ENCODE measurements around the gene ZNF618. TPM values are rescaled to one million over a fixed set of nuclear protein-coding genes. Genes with fewer than 3 reads are reported as not detected.

Gene ZNF618
- total RNA-seq, 1 experiment from 2014 or later, result not detected

DNA sequence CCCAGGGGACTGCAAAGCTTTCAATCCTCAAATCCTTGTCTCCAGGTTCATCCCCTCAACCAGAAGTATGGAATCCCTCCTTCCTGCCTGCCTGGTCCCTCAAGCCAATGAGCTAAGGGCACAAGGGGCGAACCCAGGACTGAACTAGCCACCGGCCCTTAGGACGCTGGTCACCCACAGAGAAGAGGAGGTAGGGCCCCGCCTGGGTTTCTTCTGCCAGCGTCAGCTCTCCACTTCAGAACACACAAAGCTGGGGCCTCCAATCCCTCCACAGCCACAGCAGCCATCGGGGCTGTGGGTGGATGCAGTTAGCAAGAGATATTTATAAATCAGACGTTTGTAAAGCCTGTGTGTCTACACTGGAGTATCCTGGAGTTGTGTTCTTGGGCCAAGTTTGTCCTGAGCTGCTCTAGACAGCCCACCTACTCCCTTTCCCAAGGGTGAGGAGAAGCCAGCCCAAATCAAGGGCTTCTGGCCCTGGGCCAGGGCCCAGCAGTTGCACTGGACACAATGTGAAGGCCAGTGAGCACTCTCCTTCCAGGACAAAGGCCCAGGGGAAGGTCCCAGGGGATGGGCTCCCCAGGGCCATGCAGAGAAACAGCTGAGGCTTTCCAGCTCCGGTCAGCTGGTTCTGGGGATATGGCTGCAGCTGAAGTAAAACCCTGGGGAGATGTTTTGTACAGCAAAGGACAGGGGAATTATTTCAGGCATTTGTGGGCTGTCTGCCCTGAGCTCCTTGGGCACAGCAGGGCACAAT, 183.1 kb downstream of the ZNF618 start:
- Histone ChIP-seq H3K9ac (ENCODE audit: low read length) (no peak overlapping the region), H2AFZ (ENCODE audit: low read length) (no peak overlapping the region), H3K4me2 (ENCODE audit: low read depth, low read length, poor library complexity, severe bottlenecking) (no peak overlapping the region), H3K4me1 (ENCODE audit: low read length) (no peaks in the 10 kb centered on the region), H3K27ac (ENCODE audit: low read length) (no peak overlapping the region), H3K4me3 (ENCODE audit: low read length) (no peak overlapping the region), H3K9me3 (ENCODE audit: low read length) (no peaks in the 10 kb centered on the region), H4K20me1 (ENCODE audit: insufficient read depth, low read depth, low read length) (no peaks in the 10 kb centered on the region), H3K79me2 (ENCODE audit: low read length) (no peaks in the 10 kb centered on the region), H3K27me3 (ENCODE audit: low read length) (no peaks in the 10 kb centered on the region), H3K9me2 (replicated peaks; ENCODE audit: insufficient read depth, low read length) (no peaks in the 10 kb centered on the region), H3K36me3 (ENCODE audit: insufficient read depth, low read length) (no peaks in the 10 kb centered on the region)
- DNase-seq, result no peak

- no peaks in the 10 kb centered on the region for H3K4me1 ChIP-seq (ENCODE audit: low read length)
- H3K9me3 ChIP-seq (ENCODE audit: low read length), result no peaks in the 10 kb centered on the region
- no peaks in the 10 kb centered on the region for H4K20me1 ChIP-seq (ENCODE audit: insufficient read depth, low read depth, low read length)
- H3K9ac ChIP-seq (ENCODE audit: low read length), result no peak overlapping the region
- H3K36me3 ChIP-seq (ENCODE audit: insufficient read depth, low read length), result no peaks in the 10 kb centered on the region
- H3K79me2 ChIP-seq (ENCODE audit: low read length), result no peaks in the 10 kb centered on the region
- no peak overlapping the region for H3K27ac ChIP-seq (ENCODE audit: low read length)
- H3K9me2 ChIP-seq (replicated peaks; ENCODE audit: insufficient read depth, low read length), result no peaks in the 10 kb centered on the region
- no peak overlapping the region for H2AFZ ChIP-seq (ENCODE audit: low read length)
- DNase-seq, result no peak
- no peak overlapping the region for H3K4me3 ChIP-seq (ENCODE audit: low read length)
- no peaks in the 10 kb centered on the region for H3K27me3 ChIP-seq (ENCODE audit: low read length)
- H3K4me2 ChIP-seq (ENCODE audit: low read depth, low read length, poor library complexity, severe bottlenecking), result no peak overlapping the region
These were observed 184.0 kb downstream of the ZNF618 start for GRCh38 chr9:114060070-114060469.

GRCh38 chr9:114060711-114061110, 184.6 kb downstream of the ZNF618 start:
- no peaks in the 10 kb centered on the region for H3K36me3 ChIP-seq (ENCODE audit: insufficient read depth, low read length)
- H3K27ac ChIP-seq (ENCODE audit: low read length), result no peak overlapping the region
- H3K79me2 ChIP-seq (ENCODE audit: low read length), result no peaks in the 10 kb centered on the region
- no peaks in the 10 kb centered on the region for H3K4me1 ChIP-seq (ENCODE audit: low read length)
- no peaks in the 10 kb centered on the region for H3K9me2 ChIP-seq (replicated peaks; ENCODE audit: insufficient read depth, low read length)
- DNase-seq, result no peak
- H3K9ac ChIP-seq (ENCODE audit: low read length), result no peak overlapping the region
- H2AFZ ChIP-seq (ENCODE audit: low read length), result no peak overlapping the region
- H4K20me1 ChIP-seq (ENCODE audit: insufficient read depth, low read depth, low read length), result no peaks in the 10 kb centered on the region
- no peaks in the 10 kb centered on the region for H3K27me3 ChIP-seq (ENCODE audit: low read length)
- H3K9me3 ChIP-seq (ENCODE audit: low read length), result no peaks in the 10 kb centered on the region
- no peak overlapping the region for H3K4me3 ChIP-seq (ENCODE audit: low read length)
- no peak overlapping the region for H3K4me2 ChIP-seq (ENCODE audit: low read depth, low read length, poor library complexity, severe bottlenecking)

DNA sequence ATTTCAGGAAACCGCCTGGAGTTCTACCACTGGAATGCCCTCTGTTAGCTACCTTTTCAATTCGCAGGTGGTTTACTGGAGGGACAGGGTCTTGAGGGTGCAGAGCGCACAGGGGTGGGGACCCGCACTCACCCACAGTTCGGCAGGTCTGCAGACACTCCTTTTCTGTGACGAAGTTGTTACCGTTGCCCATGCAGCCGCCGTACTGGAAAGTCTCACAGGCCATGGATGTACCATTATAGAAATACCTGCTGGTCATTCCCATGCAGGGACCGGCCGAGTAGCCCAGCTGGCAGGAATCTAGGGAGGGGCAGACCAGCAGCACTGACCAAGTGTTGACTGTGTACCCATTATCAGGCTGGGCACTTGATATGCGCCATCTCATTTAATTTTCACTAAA, 185.2 kb downstream of the ZNF618 start:
- Histone ChIP-seq H3K79me2 (ENCODE audit: low read length) (no peaks in the 10 kb centered on the region), H4K20me1 (ENCODE audit: insufficient read depth, low read depth, low read length) (no peaks in the 10 kb centered on the region), H2AFZ (ENCODE audit: low read length) (no peak overlapping the region), H3K27me3 (ENCODE audit: low read length) (no peaks in the 10 kb centered on the region), H3K9me3 (ENCODE audit: low read length) (no peaks in the 10 kb centered on the region), H3K27ac (ENCODE audit: low read length) (no peak overlapping the region), H3K4me1 (ENCODE audit: low read length) (no peaks in the 10 kb centered on the region), H3K9ac (ENCODE audit: low read length) (no peak overlapping the region), H3K9me2 (replicated peaks; ENCODE audit: insufficient read depth, low read length) (no peaks in the 10 kb centered on the region), H3K36me3 (ENCODE audit: insufficient read depth, low read length) (no peaks in the 10 kb centered on the region), H3K4me2 (ENCODE audit: low read depth, low read length, poor library complexity, severe bottlenecking) (no peak overlapping the region), H3K4me3 (ENCODE audit: low read length) (no peak overlapping the region)
- DNase-seq, result no peak

DNA sequence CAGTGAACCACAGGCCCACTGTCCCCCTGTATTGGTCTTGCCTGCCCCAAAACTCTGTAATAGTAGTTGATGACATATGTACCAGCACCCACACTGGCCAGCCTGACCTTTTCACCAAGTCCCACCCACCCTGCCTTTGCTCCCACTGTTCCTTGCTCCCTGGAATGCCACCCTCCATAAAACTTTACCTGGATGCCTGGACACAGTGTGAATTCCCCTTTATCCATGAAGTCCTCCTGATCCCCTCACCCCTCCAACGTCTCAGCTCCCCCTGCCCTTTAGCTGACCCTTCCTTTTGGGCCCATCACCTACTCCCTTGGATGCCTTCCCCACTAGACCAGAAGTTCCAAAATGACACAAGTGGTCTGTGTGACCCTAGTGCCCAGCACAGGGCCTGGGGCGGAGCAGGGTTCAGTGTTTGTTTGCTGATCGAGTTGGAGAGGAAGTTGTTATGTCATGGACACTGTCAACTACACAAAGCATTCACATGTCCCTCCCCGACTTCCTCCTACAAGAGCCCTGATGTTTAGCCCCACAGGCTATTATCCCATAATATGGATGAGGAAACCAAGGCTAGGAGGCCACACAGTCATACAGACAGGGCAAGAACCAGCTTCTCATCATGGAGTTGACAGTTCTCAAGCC, 185.8 kb downstream of the ZNF618 start:
- no peak overlapping the region for H3K4me3 ChIP-seq (ENCODE audit: low read length)
- no peak for DNase-seq
- no peaks in the 10 kb centered on the region for H3K36me3 ChIP-seq (ENCODE audit: insufficient read depth, low read length)

GRCh38 chr9:114065304-114065703, 189.2 kb downstream of the ZNF618 start:
- Histone ChIP-seq H3K9me2 (replicated peaks; ENCODE audit: insufficient read depth, low read length) (no peaks in the 10 kb centered on the region), H2AFZ (ENCODE audit: low read length) (no peak overlapping the region), H3K4me1 (ENCODE audit: low read length) (no peaks in the 10 kb centered on the region), H3K9me3 (ENCODE audit: low read length) (no peaks in the 10 kb centered on the region), H3K36me3 (ENCODE audit: insufficient read depth, low read length) (no peaks in the 10 kb centered on the region), H3K9ac (ENCODE audit: low read length) (no peak overlapping the region), H4K20me1 (ENCODE audit: insufficient read depth, low read depth, low read length) (no peaks in the 10 kb centered on the region), H3K79me2 (ENCODE audit: low read length) (no peaks in the 10 kb centered on the region), H3K4me2 (ENCODE audit: low read depth, low read length, poor library complexity, severe bottlenecking) (no peak overlapping the region), H3K27ac (ENCODE audit: low read length) (no peak overlapping the region), H3K4me3 (ENCODE audit: low read length) (no peak overlapping the region), H3K27me3 (ENCODE audit: low read length) (no peaks in the 10 kb centered on the region)
- no peak for DNase-seq

More for the DNA sequence above, 185.8 kb downstream of the ZNF618 start:
- H4K20me1 ChIP-seq (ENCODE audit: insufficient read depth, low read depth, low read length), result no peaks in the 10 kb centered on the region
- H3K9me3 ChIP-seq (ENCODE audit: low read length), result no peaks in the 10 kb centered on the region
- H3K27me3 ChIP-seq (ENCODE audit: low read length), result no peaks in the 10 kb centered on the region
- H3K4me2 ChIP-seq (ENCODE audit: low read depth, low read length, poor library complexity, severe bottlenecking), result no peak overlapping the region
- H3K79me2 ChIP-seq (ENCODE audit: low read length), result no peaks in the 10 kb centered on the region
- H3K27ac ChIP-seq (ENCODE audit: low read length), result no peak overlapping the region
- H3K9me2 ChIP-seq (replicated peaks; ENCODE audit: insufficient read depth, low read length), result no peaks in the 10 kb centered on the region
- no peak overlapping the region for H2AFZ ChIP-seq (ENCODE audit: low read length)
- H3K4me1 ChIP-seq (ENCODE audit: low read length), result no peaks in the 10 kb centered on the region
- H3K9ac ChIP-seq (ENCODE audit: low read length), result no peak overlapping the region

GRCh38 chr9:114069476-114070187, 193.5 kb downstream of the ZNF618 start:
- Histone ChIP-seq H3K27me3 (ENCODE audit: low read length) (no peaks in the 10 kb centered on the region), H3K4me3 (ENCODE audit: low read length) (no peak overlapping the region), H2AFZ (ENCODE audit: low read length) (no peak overlapping the region), H3K4me2 (ENCODE audit: low read depth, low read length, poor library complexity, severe bottlenecking) (no peak overlapping the region), H4K20me1 (ENCODE audit: insufficient read depth, low read depth, low read length) (no peaks in the 10 kb centered on the region), H3K27ac (ENCODE audit: low read length) (no peak overlapping the region), H3K36me3 (ENCODE audit: insufficient read depth, low read length) (no peaks in the 10 kb centered on the region), H3K4me1 (ENCODE audit: low read length) (no peaks in the 10 kb centered on the region), H3K9me2 (replicated peaks; ENCODE audit: insufficient read depth, low read length) (no peaks in the 10 kb centered on the region), H3K9me3 (ENCODE audit: low read length) (no peaks in the 10 kb centered on the region), H3K79me2 (ENCODE audit: low read length) (no peaks in the 10 kb centered on the region), H3K9ac (ENCODE audit: low read length) (no peak overlapping the region)
- DNase-seq, result no peak

Data from Karpas-422 (cell line).